HG03045 (cell line): ENCODE data around the gene ACKR2.
A peak's percentile ranks its signal among the peaks of the same experiment; 100 is the strongest.

Source experiments
- ATAC-seq: cut with Tn5 transposase; IDR thresholded peaks from one replicate; pipeline ENCODE4 v1.9.1; 2021; ENCODE audit warnings: mild to moderate bottlenecking, moderate library complexity; ENCODE audit not compliant: unreplicated experiment

The ACKR2 gene

GRCh38 chr3:42829083-42829627 is 19.9 kb downstream of the ACKR2 start:
- no peak for ATAC-seq

- no peak for ATAC-seq
Measured at GRCh38 chr3:42829628-42830436, 20.6 kb downstream of the ACKR2 start.

- no peak for ATAC-seq
Measured at GRCh38 chr3:42830437-42831320, 21.4 kb downstream of the ACKR2 start.

- no peak for ATAC-seq
Measured at GRCh38 chr3:42831321-42831713, 22.1 kb downstream of the ACKR2 start.

- no peak for ATAC-seq
Measured at GRCh38 chr3:42836150-42837123, 27.2 kb downstream of the ACKR2 start.

GRCh38 chr3:42838571-42838970 is 29.3 kb downstream of the ACKR2 start:
- no peak for ATAC-seq

GRCh38 chr3:42839616-42840015 is 30.4 kb downstream of the ACKR2 start:
- ATAC-seq, result peak; percentile 74

GRCh38 chr3:42841332-42841731 is 32.1 kb downstream of the ACKR2 start:
- ATAC-seq, result no peak

GRCh38 chr3:42843713-42844411 is 34.6 kb downstream of the ACKR2 start:
- ATAC-seq, result no peak

GRCh38 chr3:42844412-42844713 is 35.1 kb downstream of the ACKR2 start:
- ATAC-seq, result no peak

- ATAC-seq, result no peak
Measured at GRCh38 chr3:42844815-42845214, 35.6 kb downstream of the ACKR2 start.

GRCh38 chr3:42846685-42847522 is 37.7 kb downstream of the ACKR2 start:
- no peak for ATAC-seq

GRCh38 chr3:42847731-42848130 is 38.5 kb downstream of the ACKR2 start:
- ATAC-seq, result no peak

- no peak for ATAC-seq
Measured at GRCh38 chr3:42849017-42849416, 39.8 kb downstream of the ACKR2 start.

GRCh38 chr3:42850263-42850662 is 41.0 kb downstream of the ACKR2 start:
- no peak for ATAC-seq

GRCh38 chr3:42851228-42851834 is 42.1 kb downstream of the ACKR2 start:
- no peak for ATAC-seq

GRCh38 chr3:42852441-42852840 is 43.2 kb downstream of the ACKR2 start:
- no peak for ATAC-seq

- ATAC-seq, result no peak
Measured at GRCh38 chr3:42853056-42853455, 43.8 kb downstream of the ACKR2 start.
